Effector memory CD8-positive, alpha-beta T cell (primary cell): ENCODE measurements around the gene ARHGEF28.

Experiments used
- ATAC-seq: fragments of 150-1000 bp; cut with Tn5 transposase; replicated peaks from 2 replicates; pipeline ENCODE4 v1.10.0; 2021; ENCODE audit warnings: mild to moderate bottlenecking, moderate library complexity
- DNase-seq, 3 experiments: peaks; one replicate each; pipeline ENCODE4 v3.0.0; 2021
- H3K27ac Mint-ChIP-seq, 2 donors: one replicate each; pipeline ENCODE4 v1.8.0; 2022; ENCODE audit warnings: mild to moderate bottlenecking in 2 of 2, mixed read lengths in 2 of 2, moderate library complexity in 2 of 2
- H3K27me3 Mint-ChIP-seq, 2 donors: one replicate each; pipeline ENCODE4 v1.8.0; 2022; ENCODE audit warnings: mixed read lengths in 2 of 2
- H3K36me3 Mint-ChIP-seq: one replicate; pipeline ENCODE4 v1.8.0; 2022; ENCODE audit warnings: mild to moderate bottlenecking, moderate library complexity, mixed read lengths; ENCODE audit not compliant: insufficient read depth
- H3K4me1 Mint-ChIP-seq, 2 donors: one replicate each; pipeline ENCODE4 v1.8.0; 2022; ENCODE audit warnings: low read depth in 2 of 2, mixed read lengths in 2 of 2
- H3K4me3 Mint-ChIP-seq, 2 donors: one replicate each; pipeline ENCODE4 v1.8.0; 2022; ENCODE audit warnings: mild to moderate bottlenecking in 2 of 2, mixed read lengths in 2 of 2, moderate library complexity in 2 of 2
- H3K9me3 Mint-ChIP-seq, 2 donors: one replicate each; pipeline ENCODE4 v1.8.0; 2022; ENCODE audit warnings: mixed read lengths in 2 of 2

Gene ARHGEF28

GRCh38 chr5:73985145-73985544 lies 359.1 kb downstream of the ARHGEF28 start:
- ATAC-seq (no peak), DNase-seq (no peak)
- peaks cover 7 to 23% of the 10 kb centered on the region in 2 donors for H3K27me3 Mint-ChIP-seq
- no peaks in the 10 kb centered on the region for H3K36me3 Mint-ChIP-seq
- H3K4me3 Mint-ChIP-seq = no peak overlapping the region
- no peaks in the 10 kb centered on the region for H3K4me1 Mint-ChIP-seq
- H3K27ac Mint-ChIP-seq = no peak overlapping the region
- H3K9me3 Mint-ChIP-seq = no peaks in the 10 kb centered on the region

- no peak for DNase-seq
- Mint-ChIP-seq H3K4me1 (no peaks in the 10 kb centered on the region), H3K36me3 (no peaks in the 10 kb centered on the region), H3K27ac (no peak overlapping the region), H3K27me3 (peaks cover 17 to 30% of the 10 kb centered on the region in 2 donors), H3K4me3 (no peak overlapping the region), H3K9me3 (no peaks in the 10 kb centered on the region)
- ATAC-seq = no peak
Observed at GRCh38 chr5:73986729-73987128, 360.7 kb downstream of the ARHGEF28 start.

GRCh38 chr5:73987915-73988314 lies 361.9 kb downstream of the ARHGEF28 start:
- Mint-ChIP-seq H3K4me1 (no peaks in the 10 kb centered on the region), H3K27me3 (peaks cover 27 to 42% of the 10 kb centered on the region in 2 donors), H3K27ac (no peak overlapping the region), H3K9me3 (no peaks in the 10 kb centered on the region), H3K36me3 (no peaks in the 10 kb centered on the region), H3K4me3 (no peak overlapping the region)
- no peak for ATAC-seq
- DNase-seq = no peak

DNA sequence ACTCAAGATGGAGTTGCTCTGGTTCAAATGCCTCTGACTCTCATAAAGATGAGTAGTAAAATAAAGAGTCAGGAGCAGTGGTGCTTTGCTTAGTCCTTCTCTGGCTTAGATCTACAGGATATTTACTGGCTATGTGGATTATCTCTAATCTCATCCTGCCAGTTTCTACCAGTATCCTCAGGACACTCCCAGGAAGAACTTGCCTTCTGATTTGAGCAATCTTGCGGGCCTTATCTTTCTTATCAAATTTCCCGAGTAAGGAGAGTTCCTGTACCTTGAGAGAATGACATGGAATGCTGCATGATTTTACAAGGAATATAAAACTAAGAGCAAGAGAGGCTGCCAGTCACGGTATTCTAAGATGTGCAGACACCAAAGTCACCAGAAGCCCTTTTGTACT lies 364.0 kb downstream of the ARHGEF28 start:
- Mint-ChIP-seq H3K9me3 (peaks cover 0 to 3% of the 10 kb centered on the region in 2 donors), H3K4me3 (no peak overlapping the region), H3K27ac (no peak overlapping the region), H3K27me3 (peaks cover 37 to 56% of the 10 kb centered on the region in 2 donors), H3K36me3 (no peaks in the 10 kb centered on the region), H3K4me1 (no peaks in the 10 kb centered on the region)
- ATAC-seq = no peak
- DNase-seq = no peak
